ENCODE data around the gene NEBL.

Gene NEBL

GRCh38 chr10:20778008-20778757 lies 118.9 kb downstream of the NEBL start:
- DNase-seq (ENCODE audit: low spot score): no peak

GRCh38 chr10:20776384-20777118 lies 120.6 kb downstream of the NEBL start:
- DNase-seq (ENCODE audit: low spot score): no peak

DNA sequence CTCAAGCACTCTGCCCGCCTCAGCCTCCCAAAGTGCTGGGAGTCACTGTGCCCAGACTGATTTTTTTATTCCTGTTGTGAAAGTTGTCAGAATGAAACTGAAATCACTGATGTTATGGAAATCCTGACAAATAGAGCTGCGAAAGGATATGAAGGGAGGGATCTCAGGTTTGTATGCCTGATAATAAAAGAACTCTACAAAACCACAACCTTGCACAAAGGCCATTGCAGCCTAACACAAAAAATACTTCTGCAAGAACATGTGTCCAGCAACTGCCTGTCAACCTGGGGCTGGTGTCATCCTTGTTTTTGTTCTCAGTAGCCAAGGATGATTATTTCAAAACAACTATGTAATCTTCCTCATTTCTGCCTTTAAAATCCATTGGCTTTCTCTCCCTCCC lies 126.1 kb downstream of the NEBL start:
- no peak for DNase-seq (ENCODE audit: low spot score)

DNA sequence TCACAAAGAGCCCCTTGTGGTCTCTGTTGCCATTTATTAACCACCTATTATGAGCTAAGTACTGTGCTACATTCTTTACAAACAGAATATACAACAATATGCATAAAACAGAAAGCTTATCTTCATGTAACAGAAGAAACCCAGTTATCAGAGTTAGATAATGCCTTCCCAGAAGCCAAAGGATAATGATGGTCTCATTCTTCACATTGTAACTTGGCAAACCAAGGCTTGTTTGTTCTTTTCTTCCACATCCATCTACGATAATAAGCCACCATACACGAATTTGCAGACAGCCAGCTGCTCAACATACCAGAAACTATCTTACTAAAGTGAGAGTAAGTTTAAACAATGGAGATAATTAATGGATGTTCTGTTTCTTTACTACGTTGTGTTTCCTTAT lies 127.6 kb downstream of the NEBL start:
- no peak for DNase-seq (ENCODE audit: low spot score)

- peak; percentile 14 for DNase-seq (ENCODE audit: low spot score)
Measured at GRCh38 chr10:20768843-20769242, 128.3 kb downstream of the NEBL start.

DNA sequence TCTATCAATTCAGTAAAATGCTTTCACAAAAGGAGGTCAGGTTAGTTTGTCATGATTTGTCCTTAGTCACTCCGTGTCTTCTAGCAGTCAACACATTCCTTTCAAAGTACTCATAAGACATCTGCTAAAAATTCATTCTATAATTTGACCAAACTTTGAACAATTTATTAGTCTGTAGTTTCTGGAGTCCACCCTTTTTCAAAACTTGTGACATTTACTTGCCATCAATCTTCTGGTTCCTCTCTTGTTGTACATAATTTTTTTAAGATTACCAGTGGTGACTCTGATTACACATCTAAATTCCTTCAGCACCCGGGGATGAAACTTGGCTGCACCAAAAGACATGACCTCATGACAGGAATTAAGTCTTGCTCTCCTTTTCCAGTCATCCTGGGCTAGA lies 130.1 kb downstream of the NEBL start:
- peak; percentile 30 for DNase-seq (ENCODE audit: low spot score)

DNA sequence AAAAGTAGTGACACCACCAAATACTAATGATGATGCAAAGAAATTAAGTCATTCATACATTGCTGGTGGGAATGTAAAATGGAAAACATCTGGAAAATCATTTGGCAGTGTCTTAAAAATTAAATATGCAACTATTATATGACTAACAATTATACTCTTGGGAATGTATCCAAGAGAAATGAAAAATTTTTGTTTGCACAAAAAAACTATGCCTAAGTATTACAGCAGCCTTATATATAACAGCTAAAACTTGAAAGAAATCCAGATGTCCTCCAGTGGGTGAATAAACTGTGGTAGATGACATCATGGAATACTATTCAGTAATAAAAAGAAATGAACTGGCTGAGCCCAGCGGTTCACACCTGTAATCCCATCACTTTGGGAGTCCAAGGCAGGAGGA lies 132.0 kb downstream of the NEBL start:
- DNase-seq (ENCODE audit: low spot score): no peak

DNA sequence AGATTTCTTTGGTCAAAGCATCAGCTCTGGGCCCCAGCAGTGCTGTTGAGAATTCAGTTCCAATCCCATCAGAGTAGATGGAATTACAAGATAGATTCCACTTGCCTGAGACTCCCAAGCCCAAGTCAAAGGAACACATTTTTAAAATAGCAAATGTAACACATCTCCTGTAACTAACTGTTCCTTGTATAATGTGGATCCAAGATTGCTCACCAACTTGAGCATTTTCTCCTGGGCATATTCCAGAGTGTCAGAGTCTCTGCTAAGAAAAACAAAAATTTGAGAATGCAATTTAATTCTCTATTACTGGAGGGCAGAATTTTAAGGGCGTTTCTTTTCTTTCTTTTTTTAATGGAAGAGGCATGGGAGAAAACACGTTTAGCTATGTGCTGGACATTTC lies 136.7 kb downstream of the NEBL start:
- DNase-seq (ENCODE audit: low spot score): no peak

DNA sequence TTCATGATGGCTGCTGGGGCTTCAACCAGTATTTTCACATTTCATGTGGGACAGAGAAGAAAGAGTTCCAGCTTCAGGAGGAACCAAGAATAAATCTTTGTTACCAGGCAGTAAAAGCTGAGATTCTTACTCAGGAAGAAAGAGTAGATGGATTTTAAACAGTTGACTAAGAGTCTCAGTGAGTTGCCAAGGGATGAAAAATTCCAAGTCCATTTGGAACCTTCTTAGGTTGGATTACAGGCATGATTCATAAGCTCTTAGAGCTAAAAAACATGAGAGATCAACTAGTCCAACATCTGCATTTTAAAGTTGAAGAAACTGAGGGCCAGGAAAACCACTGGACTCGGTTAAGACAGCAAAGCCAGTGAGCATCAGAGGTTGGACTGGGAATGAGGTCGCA lies 148.6 kb downstream of the NEBL start:
- no peak for DNase-seq (ENCODE audit: low spot score)

DNA sequence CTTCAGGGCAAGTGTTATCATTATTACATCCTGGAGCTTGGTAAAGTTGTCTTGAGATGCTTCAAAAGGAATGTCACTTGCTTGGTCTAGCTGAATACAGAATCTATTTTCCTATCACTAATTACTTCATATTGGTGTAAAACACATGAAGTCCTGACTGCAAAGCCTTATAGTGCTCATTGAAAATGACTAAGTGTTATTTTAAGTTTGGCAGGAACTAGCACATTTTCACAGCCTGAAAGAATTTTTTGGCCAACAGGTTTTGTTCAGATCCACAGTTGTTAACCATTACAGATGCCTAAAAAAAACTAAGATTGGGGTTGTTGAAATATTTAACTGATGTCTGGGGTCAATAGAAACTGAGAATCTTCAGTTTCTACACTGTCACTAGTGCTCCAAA lies 149.3 kb downstream of the NEBL start:
- DNase-seq (ENCODE audit: low spot score): no peak

GRCh38 chr10:20746856-20747255 lies 150.3 kb downstream of the NEBL start:
- no peak for DNase-seq (ENCODE audit: low spot score)

GRCh38 chr10:20745556-20746375 lies 151.3 kb downstream of the NEBL start:
- DNase-seq (ENCODE audit: low spot score): no peak

GRCh38 chr10:20744821-20745220 lies 152.3 kb downstream of the NEBL start:
- no peak for DNase-seq (ENCODE audit: low spot score)

DNA sequence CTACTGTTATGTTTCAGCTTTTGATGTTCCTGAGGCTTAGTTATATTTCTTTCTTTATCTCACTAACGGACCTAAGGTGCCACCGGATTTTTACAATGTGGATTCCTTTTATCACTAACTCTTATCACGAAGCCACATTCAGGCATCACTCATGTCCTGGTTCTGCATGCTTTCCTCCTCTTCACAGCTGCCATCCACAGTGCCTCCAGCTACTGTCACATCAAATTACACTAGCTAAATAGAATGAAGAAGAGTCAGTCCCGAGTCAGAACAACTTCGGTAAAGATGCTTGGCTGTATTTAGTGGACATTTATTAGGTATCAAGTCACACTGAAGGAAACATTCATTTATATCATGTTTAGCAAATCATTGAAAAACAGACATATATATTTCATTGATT lies 153.2 kb downstream of the NEBL start:
- no peak for DNase-seq (ENCODE audit: low spot score)

GRCh38 chr10:20742737-20743541 lies 154.2 kb downstream of the NEBL start:
- DNase-seq (ENCODE audit: low spot score): no peak

- no peak for DNase-seq (ENCODE audit: low spot score)
Measured at GRCh38 chr10:20740120-20740519, 157.0 kb downstream of the NEBL start.

DNA sequence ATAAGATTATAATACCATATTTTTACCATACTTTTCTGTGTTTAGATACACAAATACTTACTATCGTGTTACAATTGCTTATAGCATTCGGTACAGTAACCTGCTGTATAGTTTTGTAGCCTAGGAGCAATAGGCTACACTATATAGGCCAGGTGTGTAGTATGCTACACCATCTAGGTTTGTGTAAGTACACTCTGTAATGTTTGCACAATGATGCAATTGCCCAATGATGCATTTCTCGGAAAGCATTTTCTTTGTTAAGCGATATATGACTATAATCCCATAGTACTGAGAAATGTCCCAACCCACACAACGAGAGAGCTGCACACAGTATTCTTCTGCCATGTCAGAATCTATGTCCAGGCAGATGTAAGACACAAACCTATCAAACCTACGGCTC lies 160.0 kb downstream of the NEBL start:
- DNase-seq (ENCODE audit: low spot score): no peak

All from kidney capillary endothelial cell (primary cell).